HCT116 (cell line): ENCODE measurements around the gene RAB13. TPM values are rescaled to one million over a fixed set of nuclear protein-coding genes. Genes with fewer than 3 reads are reported as not detected.

Source experiments
- ATAC-seq: fragments of 200-7000 bp; cut with Tn5 transposase; 2 replicates; pipeline ENCODE4 v1.9.1; 2020; ENCODE audit warnings: mild to moderate bottlenecking, moderate library complexity
- BruUV-seq: library from RNA; stranded (reverse); fragments of 400-500 nt; replicated peaks from 2 replicates; lab custom pipeline; 2021; lab: Mats Ljungman, UMichigan
- CTCF ChIA-PET: fragments of 300-600 bp; sonication (Branson Sonifier 250); formaldehyde crosslinking; loops from one replicate; lab custom pipeline; 2021; ENCODE audit warnings: antibody characterized with exemption; lab: Charles Lee
- POLR2A ChIA-PET: fragments of 300-600, 350-600 bp; sonication (Branson Sonifier 250); formaldehyde crosslinking; loops from one replicate; lab custom pipeline; 2021; ENCODE audit warnings: antibody characterized with exemption; lab: Charles Lee
- RAD21 ChIA-PET, 2 experiments: fragments of 300-600 bp; sonication (Branson Sonifier 250); formaldehyde crosslinking; loops; one replicate each; lab custom pipeline; 2023; ENCODE audit warnings: low total read pairs in 2 of 2; ENCODE audit not compliant: uncharacterized antibody in 2 of 2, unreplicated experiment in 2 of 2, low non-redundant PET in 1 of 2; lab: Charles Lee
- DNase-seq: peaks from one replicate; pipeline ENCODE4 v3.0.0-alpha.2; 2010; ENCODE audit warnings: low read depth, low spot score
- H2AFZ ChIP-seq: fragments of 200-600 bp; shearing (Covaris generic), sonication (generic); 2 replicates; pipeline ENCODE4 v1.6.1; 2017; ENCODE audit warnings: low read depth, mixed run types, mixed read lengths, antibody characterized with exemption, low read length; ENCODE audit not compliant: poor library complexity, severe bottlenecking
- H3K27ac ChIP-seq: 2 replicates; pipeline ENCODE4 v1.5.1; 2012; ENCODE audit warnings: low read depth, low read length
- H3K27me3 ChIP-seq: fragments of 200-600 bp; sonication (generic); 2 replicates; pipeline ENCODE4 v1.6.1; 2016; ENCODE audit warnings: mixed run types, low read length, mixed read lengths; ENCODE audit not compliant: insufficient read depth
- H3K36me3 ChIP-seq, 2 experiments: fragments of 200-500 bp in 1 of 2; fragments of 200-600 bp in 1 of 2; sonication (Bioruptor generic) in 1 of 2; sonication (generic) in 1 of 2; 2 replicates each; pipeline versions ENCODE4 v1.5.1 to v1.6.1; 2014 to 2016; ENCODE audit warnings: low read length in 2 of 2, inconsistent platforms in 1 of 2, mixed read lengths in 1 of 2, mixed run types in 1 of 2; ENCODE audit not compliant: insufficient read depth in 2 of 2, control insufficient read depth in 1 of 2
- H3K4me1 ChIP-seq, 2 experiments: fragments of 200-600 bp in 1 of 2; sonication (generic) in 1 of 2; 2 replicates each; pipeline versions ENCODE4 v1.5.1 to v1.6.1; 2012 to 2017; ENCODE audit warnings: low read length in 2 of 2, inconsistent platforms in 1 of 2, mild to moderate bottlenecking in 1 of 2, mixed read lengths in 1 of 2, mixed run types in 1 of 2, moderate library complexity in 1 of 2; ENCODE audit not compliant: insufficient read depth in 2 of 2, control insufficient read depth in 1 of 2
- H3K4me2 ChIP-seq: fragments of 200-600 bp; sonication (generic); 2 replicates; pipeline ENCODE4 v1.6.1; 2017; ENCODE audit warnings: mixed run types, low read length, mixed read lengths
- H3K4me3 ChIP-seq, 2 experiments: fragments of 200-600 bp in 1 of 2; sonication (generic) in 1 of 2; replicated peaks in 1 of 2; 2 replicates each; pipeline ENCODE4 v1.5.1; 2011 to 2016; ENCODE audit warnings: low read length in 2 of 2, control low read depth in 1 of 2, low read depth in 1 of 2, mild to moderate bottlenecking in 1 of 2, mixed read lengths in 1 of 2, mixed run types in 1 of 2
- H3K79me2 ChIP-seq: fragments of 200-600 bp; sonication (generic); 2 replicates; pipeline ENCODE4 v1.6.1; 2017; ENCODE audit warnings: mild to moderate bottlenecking, mixed run types, low read length, moderate library complexity, mixed read lengths; ENCODE audit not compliant: insufficient read depth
- H3K9ac ChIP-seq: fragments of 200-600 bp; sonication (generic); 2 replicates; pipeline ENCODE4 v1.6.1; 2016; ENCODE audit warnings: low read length, mixed read lengths
- H3K9me2 ChIP-seq: fragments of 200-600 bp; sonication (generic), shearing (Covaris generic); 2 replicates; pipeline ENCODE4 v1.6.1; 2017; ENCODE audit warnings: mixed run types, mild to moderate bottlenecking, moderate library complexity; ENCODE audit not compliant: insufficient read depth
- H3K9me3 ChIP-seq, 2 experiments: fragments of 200-500 bp in 1 of 2; fragments of 200-600 bp in 1 of 2; sonication (Bioruptor generic) in 1 of 2; sonication (generic) in 1 of 2; 2 replicates each; pipeline ENCODE4 v1.6.1; 2014 to 2017; ENCODE audit warnings: low read length in 2 of 2, mixed read lengths in 2 of 2, inconsistent platforms in 1 of 2, low read depth in 1 of 2, mild to moderate bottlenecking in 1 of 2, mixed run types in 1 of 2, moderate library complexity in 1 of 2; ENCODE audit not compliant: control insufficient read depth in 1 of 2, insufficient read depth in 1 of 2
- H4K20me1 ChIP-seq: fragments of 200-600 bp; sonication (generic), shearing (Covaris generic); 2 replicates; pipeline ENCODE4 v1.6.1; 2017; ENCODE audit warnings: mixed run types, mild to moderate bottlenecking, moderate library complexity; ENCODE audit not compliant: insufficient read depth
- CBX3 ChIP-seq: IDR thresholded peaks from 2 replicates; pipeline ENCODE4 v1.6.1; 2012; ENCODE audit warnings: low read depth
- EGR1 ChIP-seq: IDR thresholded peaks from 2 replicates; pipeline ENCODE4 v1.6.1; 2012; ENCODE audit warnings: low read depth
- ELF1 ChIP-seq: IDR thresholded peaks from 2 replicates; pipeline ENCODE4 v1.6.1; 2012; ENCODE audit warnings: low read depth, borderline replicate concordance
- EZH2phosphoT487 ChIP-seq: fragments of 200-600 bp; IDR thresholded peaks from 2 replicates; pipeline ENCODE4 v1.6.1; 2018; ENCODE audit warnings: antibody characterized with exemption, borderline replicate concordance
- FOSL1 ChIP-seq: IDR thresholded peaks from 2 replicates; pipeline ENCODE4 v1.6.1; 2012; ENCODE audit warnings: low read depth
- JUND ChIP-seq: IDR thresholded peaks from 2 replicates; pipeline ENCODE4 v1.6.1; 2012
- MAX ChIP-seq: IDR thresholded peaks from 2 replicates; pipeline ENCODE4 v1.6.1; 2012
- POLR2A ChIP-seq: IDR thresholded peaks from 2 replicates; pipeline ENCODE4 v1.7.0; 2011; ENCODE audit warnings: borderline replicate concordance; ENCODE audit not compliant: insufficient read depth, insufficient read length; ENCODE audit errors: extremely low read depth
- POLR2AphosphoS5 ChIP-seq: IDR thresholded peaks from 2 replicates; pipeline ENCODE4 v1.6.1; 2011; ENCODE audit warnings: mild to moderate bottlenecking, low read depth, low read length, moderate library complexity
- SIN3A ChIP-seq: IDR thresholded peaks from 2 replicates; pipeline ENCODE4 v1.6.1; 2012; ENCODE audit warnings: low read depth
- SP1 ChIP-seq: IDR thresholded peaks from 2 replicates; pipeline ENCODE4 v1.6.1; 2012; ENCODE audit warnings: low read depth
- SRF ChIP-seq: IDR thresholded peaks from 2 replicates; pipeline ENCODE4 v1.6.1; 2012; ENCODE audit warnings: low read depth
- TCF7L2 ChIP-seq: IDR thresholded peaks from 2 replicates; pipeline ENCODE4 v1.7.0; 2011; ENCODE audit warnings: borderline replicate concordance, inconsistent platforms; ENCODE audit not compliant: insufficient read depth, insufficient read length; ENCODE audit errors: extremely low read depth
- YY1 ChIP-seq: IDR thresholded peaks from 2 replicates; pipeline ENCODE4 v1.6.1; 2011; ENCODE audit warnings: low read length, low read depth, moderate library complexity, mild to moderate bottlenecking; ENCODE audit not compliant: insufficient replicate concordance; ENCODE audit errors: extremely low read depth
- ZBTB33 ChIP-seq: IDR thresholded peaks from 2 replicates; pipeline ENCODE4 v1.6.1; 2011; ENCODE audit warnings: mild to moderate bottlenecking, low read length, moderate library complexity; ENCODE audit not compliant: insufficient replicate concordance; ENCODE audit errors: extremely low read depth
- intact Hi-C: fragments of 100-400 bp; cut with micrococcal nuclease; formaldehyde crosslinking; loops from 2 replicates; pipeline ENCODE4 v1.10.0; 2022
- total RNA-seq: library from RNA; stranded (reverse); gene quantifications from one replicate; pipeline ENCODE4 v1.2.1, GENCODE V29; 2021; ENCODE audit not compliant: unreplicated experiment
- TF ChIP-seq, protein P1 (sequence below), 3 experiments: fragments of 200-600 bp in 1 of 3; sonication (generic) in 1 of 3; IDR thresholded peaks in 2 of 3; conservative IDR thresholded peaks in 1 of 3; 2 replicates each; pipeline ENCODE4 v1.5.1; 2012 to 2017; ENCODE audit warnings: low read depth in 2 of 3, low read length in 2 of 3, antibody characterized with exemption in 1 of 3, borderline replicate concordance in 1 of 3, control low read depth in 1 of 3, mild to moderate bottlenecking in 1 of 3, mixed read lengths in 1 of 3, mixed run types in 1 of 3, moderate library complexity in 1 of 3; ENCODE audit not compliant: insufficient read depth in 1 of 3

Gene RAB13
- total RNA-seq, 1 experiment from 2014 or later = 93.6 TPM

GRCh38 chr1:153933430-153933829, 52.7 kb downstream of the RAB13 start:
- Histone ChIP-seq H3K4me2 (no peak overlapping the region), H3K9me3 (no peaks in the 10 kb centered on the region), H3K9me2 (no peaks in the 10 kb centered on the region), H3K36me3 (peaks cover 13 to 22% of the 10 kb centered on the region in 2 experiments; a peak in 3 of 4 replicates), H2AFZ (no peak overlapping the region), H3K4me3 (no peak overlapping the region), H3K27ac (no peak overlapping the region), H4K20me1 (no peaks in the 10 kb centered on the region), H3K9ac (no peak overlapping the region), H3K27me3 (no peaks in the 10 kb centered on the region), H3K4me1 (no peaks in the 10 kb centered on the region), H3K79me2 (no peaks in the 10 kb centered on the region)
- no peak for DNase-seq
- ChIA-PET RAD21 (no interaction called here), CTCF (no interaction called here), POLR2A (no interaction called here)
- ATAC-seq = no peak
- intact Hi-C loops = no loop called here
- BruUV-seq = no TSS peak
- TF ChIP-seq JUND = no peak
- no peak for TF ChIP-seq ELF1
- no peak for TF ChIP-seq EZH2phosphoT487
- TF ChIP-seq POLR2A = no peak
- TF ChIP-seq YY1 = no peak
- TF ChIP-seq, protein P1, sequence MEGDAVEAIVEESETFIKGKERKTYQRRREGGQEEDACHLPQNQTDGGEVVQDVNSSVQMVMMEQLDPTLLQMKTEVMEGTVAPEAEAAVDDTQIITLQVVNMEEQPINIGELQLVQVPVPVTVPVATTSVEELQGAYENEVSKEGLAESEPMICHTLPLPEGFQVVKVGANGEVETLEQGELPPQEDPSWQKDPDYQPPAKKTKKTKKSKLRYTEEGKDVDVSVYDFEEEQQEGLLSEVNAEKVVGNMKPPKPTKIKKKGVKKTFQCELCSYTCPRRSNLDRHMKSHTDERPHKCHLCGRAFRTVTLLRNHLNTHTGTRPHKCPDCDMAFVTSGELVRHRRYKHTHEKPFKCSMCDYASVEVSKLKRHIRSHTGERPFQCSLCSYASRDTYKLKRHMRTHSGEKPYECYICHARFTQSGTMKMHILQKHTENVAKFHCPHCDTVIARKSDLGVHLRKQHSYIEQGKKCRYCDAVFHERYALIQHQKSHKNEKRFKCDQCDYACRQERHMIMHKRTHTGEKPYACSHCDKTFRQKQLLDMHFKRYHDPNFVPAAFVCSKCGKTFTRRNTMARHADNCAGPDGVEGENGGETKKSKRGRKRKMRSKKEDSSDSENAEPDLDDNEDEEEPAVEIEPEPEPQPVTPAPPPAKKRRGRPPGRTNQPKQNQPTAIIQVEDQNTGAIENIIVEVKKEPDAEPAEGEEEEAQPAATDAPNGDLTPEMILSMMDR (IDR thresholded peaks at IDR 0.05 in 2 of 3, conservative IDR thresholded peaks at IDR 0.05 in 1 of 3; ENCODE audit: borderline replicate concordance in 1 of 3, insufficient read depth in 1 of 3, low read depth in 2 of 3, low read length in 2 of 3) = no peak
- TF ChIP-seq SRF = no peak
- no peak for TF ChIP-seq SIN3A
- no peak for TF ChIP-seq TCF7L2
- no peak for TF ChIP-seq ZBTB33
- no peak for TF ChIP-seq POLR2AphosphoS5
- no peak for TF ChIP-seq EGR1
- no peak for TF ChIP-seq SP1
- no peak for TF ChIP-seq CBX3
- TF ChIP-seq FOSL1 = no peak
- no peak for TF ChIP-seq MAX
